Neuron (in vitro differentiated cells): ENCODE results near the gene BSN.

Source experiments
- H2AFZ ChIP-seq: one replicate; pipeline ENCODE4 v1.6.1; 2013; ENCODE audit warnings: low read depth, mild to moderate bottlenecking, inconsistent platforms, low read length, moderate library complexity
- H3K27me3 ChIP-seq: one replicate; pipeline ENCODE4 v1.6.1; 2013; ENCODE audit warnings: low read length; ENCODE audit not compliant: insufficient read depth
- H3K36me3 ChIP-seq: one replicate; pipeline ENCODE4 v1.6.1; 2013; ENCODE audit warnings: low read length; ENCODE audit not compliant: insufficient read depth
- H3K4me1 ChIP-seq: one replicate; pipeline ENCODE4 v1.6.1; 2013; ENCODE audit warnings: low read length; ENCODE audit not compliant: insufficient read depth
- H3K4me3 ChIP-seq: 2 replicates; pipeline ENCODE4 v1.5.1; 2013; ENCODE audit warnings: mild to moderate bottlenecking, low read length, moderate library complexity
- H3K9me3 ChIP-seq: one replicate; pipeline ENCODE4 v1.6.1; 2013; ENCODE audit warnings: low read length

BSN gene

GRCh38 chr3:49719214-49719884 is 165.1 kb downstream of the BSN start, which contains the start of gene AMIGO3:
TSS of gene AMIGO3 (minus strand) at chr3:49719684. CDS start at chr3:49719465, 219 bp downstream.
- Histone ChIP-seq H3K36me3 (peaks cover 49% of the 10 kb centered on the region), H3K27me3 (no peaks in the 10 kb centered on the region), H3K4me3 (no peak within 1 kb of the TSS), H2AFZ (no peak within 1 kb of the TSS), H3K4me1 (peaks cover 15% of the 10 kb centered on the region), H3K9me3 (no peaks in the 10 kb centered on the region)
